GM21381 (cell line): ENCODE data around the gene ANO9.

Source experiments
- ATAC-seq: cut with Tn5 transposase; IDR thresholded peaks from one replicate; pipeline ENCODE4 v1.9.1; 2021; ENCODE audit warnings: mild to moderate bottlenecking, moderate library complexity; ENCODE audit not compliant: unreplicated experiment

ANO9 gene

GRCh38 chr11:452916-453527, 11.2 kb upstream of the ANO9 start:
- no peak for ATAC-seq

GRCh38 chr11:452203-452744, 10.5 kb upstream of the ANO9 start:
- no peak for ATAC-seq

- ATAC-seq, result no peak
These were observed 9.9 kb upstream of the ANO9 start for GRCh38 chr11:451738-452137.

GRCh38 chr11:450809-451451, 9.1 kb upstream of the ANO9 start:
- ATAC-seq, result peak; percentile 1

GRCh38 chr11:449889-450808, 8.3 kb upstream of the ANO9 start, which contains the start of gene PTDSS2:
Gene PTDSS2 (plus strand): TSS chr11:450279. CDS start chr11:450456, 177 bp downstream.
- peak; percentile 75 for ATAC-seq

- peak; percentile 43 for ATAC-seq
These were observed 6.3 kb upstream of the ANO9 start for GRCh38 chr11:447923-448731.

GRCh38 chr11:446891-447290, 5.1 kb upstream of the ANO9 start:
- ATAC-seq, result no peak

- ATAC-seq, result no peak
These were observed 4.2 kb upstream of the ANO9 start for GRCh38 chr11:445765-446588.

GRCh38 chr11:444396-445144, 2.8 kb upstream of the ANO9 start:
- no peak for ATAC-seq

GRCh38 chr11:443542-444199, 1.9 kb upstream of the ANO9 start:
- ATAC-seq, result no peak

- no peak for ATAC-seq
These were observed 835 bp upstream of the ANO9 start for GRCh38 chr11:442611-443081.

GRCh38 chr11:441043-441417, 781 bp downstream of the ANO9 start:
- ATAC-seq, result no peak

- no peak for ATAC-seq
These were observed 1.5 kb downstream of the ANO9 start for GRCh38 chr11:440065-441042.

GRCh38 chr11:439315-440064, 2.3 kb downstream of the ANO9 start:
- ATAC-seq, result no peak

- no peak for ATAC-seq
These were observed 3.5 kb downstream of the ANO9 start for GRCh38 chr11:438101-438844.
